OCI-LY3 (cell line): ENCODE data around the gene POU2F1.

Source experiments
- CTCF ChIP-seq: fragments of 200-600, 300-600 bp; sonication (generic); IDR thresholded peaks from 2 replicates; pipeline ENCODE4 v1.5.1; 2014; ENCODE audit warnings: antibody characterized with exemption, low read length, low read depth
- EZH2phosphoT487 ChIP-seq: fragments of 200-600 bp; shearing (Covaris generic); IDR thresholded peaks from 2 replicates; pipeline ENCODE4 v1.6.1; 2018; ENCODE audit warnings: antibody characterized with exemption, mixed run types, low read depth

- TF ChIP-seq CTCF: no peak
- TF ChIP-seq EZH2phosphoT487: no peak
Measured at GRCh38 chr1:167305059-167305705, 84.5 kb downstream of the POU2F1 start.
